GM20431 (cell line): ENCODE data around the gene KIAA0513.
"Not testable (repeated sequence)": the region's sequence is repeated elsewhere in the genome, so short reads cannot be mapped to it uniquely, and the experiment has no call there.

Experiments
- in situ Hi-C: fragments of 300-500 bp; cut with MseI, MboI; formaldehyde crosslinking; loops from one replicate; pipeline ENCODE4 v1.15.0; 2020; ENCODE audit warnings: low sequenced_read_pairs; ENCODE audit not compliant: unreplicated experiment

The KIAA0513 gene

GRCh38 chr16:85103114-85104079 lies 75.8 kb downstream of the KIAA0513 start:
- in situ Hi-C loops, result no loop called here

- in situ Hi-C loops, result no loop called here
Observed at GRCh38 chr16:85104147-85104546, 76.6 kb downstream of the KIAA0513 start.

DNA sequence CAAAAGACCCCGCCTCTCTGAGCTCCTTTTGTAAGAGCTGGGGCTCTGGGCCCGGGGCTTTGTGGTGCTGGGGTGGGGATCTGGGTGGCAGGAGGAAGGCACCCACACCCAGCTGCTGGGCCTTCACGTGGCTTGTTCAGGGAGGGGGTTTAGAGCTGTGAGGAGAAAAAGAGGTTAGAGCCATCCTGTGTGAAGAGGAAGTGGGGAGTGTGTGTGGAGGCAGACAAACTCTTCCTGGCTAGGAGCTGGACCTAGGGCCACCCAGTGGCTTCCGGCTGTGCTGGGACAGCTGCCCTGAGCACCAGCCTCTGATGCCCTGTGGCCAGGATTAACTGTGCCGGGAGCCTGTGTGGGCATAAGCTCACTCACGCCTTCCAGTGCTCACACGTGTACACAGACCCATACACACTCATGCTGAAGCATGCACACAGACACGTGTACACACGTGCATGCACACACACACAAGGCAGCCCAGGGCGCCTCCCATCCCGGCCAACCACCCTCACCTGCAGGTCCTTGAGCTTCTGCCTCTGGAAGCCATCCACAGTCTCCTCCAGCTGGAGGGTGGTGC lies 77.3 kb downstream of the KIAA0513 start:
- in situ Hi-C loops, result no loop called here

DNA sequence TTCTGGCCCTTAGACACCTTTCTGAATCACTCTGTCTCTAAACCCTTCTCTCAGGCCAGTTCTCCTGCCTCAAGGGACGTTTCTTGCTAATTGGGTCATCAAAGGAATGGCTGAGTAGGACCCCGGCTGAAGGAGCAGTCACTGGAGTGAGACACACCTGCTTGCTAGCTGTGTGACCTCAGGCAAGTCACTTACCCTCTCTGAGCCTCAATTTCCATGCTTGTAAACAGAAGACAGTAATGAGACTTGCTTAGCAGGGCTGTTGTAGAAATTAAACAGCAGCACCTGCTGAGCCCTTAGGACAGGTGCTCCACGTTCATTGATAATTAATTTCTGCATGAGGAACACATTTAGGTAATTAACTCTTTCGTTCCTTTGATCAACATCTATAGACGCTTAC lies 77.9 kb downstream of the KIAA0513 start:
- in situ Hi-C loops, result no loop called here

DNA sequence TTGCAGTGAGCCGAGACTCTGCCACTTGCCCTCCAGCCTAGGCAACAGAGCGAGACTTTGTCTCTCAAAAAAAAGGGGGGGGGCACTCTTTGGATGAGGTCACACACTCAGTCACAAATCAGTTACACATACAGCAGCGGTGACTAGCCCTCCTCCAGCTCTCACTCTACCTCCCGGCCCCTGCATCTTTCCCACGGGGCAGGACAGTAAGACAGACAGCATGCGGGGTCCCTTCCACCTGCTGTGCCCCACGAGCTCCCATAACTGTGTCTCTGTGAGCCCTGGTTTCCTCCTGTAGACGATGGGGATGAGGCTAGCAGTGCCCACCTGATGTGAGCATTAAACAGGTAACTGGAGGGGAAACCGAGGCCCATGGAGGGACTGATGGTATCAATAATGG lies 79.5 kb downstream of the KIAA0513 start:
- in situ Hi-C loops, result no loop called here

GRCh38 chr16:85107532-85107931 lies 79.9 kb downstream of the KIAA0513 start:
- in situ Hi-C loops, result no loop called here

GRCh38 chr16:85110105-85110504 lies 82.5 kb downstream of the KIAA0513 start:
- in situ Hi-C loops, result no loop called here

GRCh38 chr16:85111184-85111583 lies 83.6 kb downstream of the KIAA0513 start:
- in situ Hi-C loops, result no loop called here

DNA sequence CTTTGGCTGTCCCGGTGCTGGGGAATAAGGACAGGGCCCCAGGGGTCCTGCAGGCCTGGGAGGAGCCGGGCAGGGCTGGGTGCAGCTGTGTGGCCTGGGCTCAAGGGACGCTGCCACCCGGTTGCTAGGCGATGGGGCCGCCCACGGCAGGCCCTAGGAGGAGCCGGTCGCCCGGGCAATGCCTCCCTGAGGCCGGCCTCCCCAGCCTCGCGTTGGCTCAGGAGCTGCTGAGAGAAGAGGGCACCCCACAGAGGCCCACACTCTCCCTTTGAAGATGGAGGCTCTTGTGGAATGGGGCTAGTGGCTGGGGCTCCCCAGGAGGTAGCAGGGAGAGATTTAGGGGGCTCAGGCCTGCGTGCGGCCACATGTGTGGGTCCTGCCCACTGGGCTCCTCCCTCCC lies 84.8 kb downstream of the KIAA0513 start, which contains the start of gene CIBAR2:
Gene CIBAR2, minus strand, starts transcription at position 109 of the 400 bp plus-strand sequence. CDS start 120 bp downstream, outside the sequence.
- in situ Hi-C loops, result no loop called here

DNA sequence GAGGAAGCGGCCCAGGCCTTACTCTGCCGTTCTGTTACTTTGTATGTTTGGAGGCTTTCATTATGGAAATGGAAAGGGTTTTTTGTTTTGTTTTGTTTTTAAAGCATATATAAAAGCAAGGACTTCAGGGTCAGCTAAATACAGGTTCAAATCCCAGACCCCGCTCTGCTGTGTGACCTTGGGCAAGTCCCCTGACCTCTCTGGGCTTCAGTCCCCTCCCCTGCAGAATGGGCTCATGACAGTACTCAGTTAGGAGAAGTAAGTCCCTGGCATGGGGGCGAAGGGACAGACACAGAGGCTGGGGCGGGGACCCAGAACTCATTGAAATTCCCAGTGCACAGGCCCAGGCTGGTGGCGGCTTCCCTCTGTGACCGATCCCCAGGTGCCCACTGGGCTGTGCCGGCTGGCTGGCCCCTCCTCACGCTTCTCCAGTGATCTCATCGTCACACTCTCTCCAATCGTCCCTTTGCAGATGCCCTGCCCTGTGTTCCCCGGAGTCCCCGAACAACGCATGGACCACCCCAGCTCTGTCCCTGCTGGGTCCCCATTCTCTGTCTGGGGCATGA lies 85.7 kb downstream of the KIAA0513 start:
- in situ Hi-C loops, result no loop called here

DNA sequence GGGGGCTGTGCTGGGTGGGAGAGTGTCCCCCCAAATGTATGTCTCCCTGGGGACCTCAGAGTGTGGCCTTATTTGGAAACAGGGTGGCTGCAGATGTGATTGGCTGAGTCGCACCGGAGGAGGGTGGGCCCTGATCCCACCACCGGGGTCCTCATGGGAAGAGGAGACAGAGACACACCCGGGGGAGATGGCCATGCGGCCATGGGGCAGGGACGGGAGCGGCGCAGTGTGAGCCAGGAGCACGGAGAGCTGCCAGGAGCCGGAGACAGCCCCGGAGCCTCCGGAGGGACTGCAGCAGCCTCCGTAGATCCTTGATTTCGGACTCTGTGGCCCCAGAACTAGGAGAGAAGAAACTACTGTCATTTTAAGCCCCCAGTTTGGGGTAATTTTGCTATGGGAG lies 86.3 kb downstream of the KIAA0513 start:
- in situ Hi-C loops, result no loop called here

DNA sequence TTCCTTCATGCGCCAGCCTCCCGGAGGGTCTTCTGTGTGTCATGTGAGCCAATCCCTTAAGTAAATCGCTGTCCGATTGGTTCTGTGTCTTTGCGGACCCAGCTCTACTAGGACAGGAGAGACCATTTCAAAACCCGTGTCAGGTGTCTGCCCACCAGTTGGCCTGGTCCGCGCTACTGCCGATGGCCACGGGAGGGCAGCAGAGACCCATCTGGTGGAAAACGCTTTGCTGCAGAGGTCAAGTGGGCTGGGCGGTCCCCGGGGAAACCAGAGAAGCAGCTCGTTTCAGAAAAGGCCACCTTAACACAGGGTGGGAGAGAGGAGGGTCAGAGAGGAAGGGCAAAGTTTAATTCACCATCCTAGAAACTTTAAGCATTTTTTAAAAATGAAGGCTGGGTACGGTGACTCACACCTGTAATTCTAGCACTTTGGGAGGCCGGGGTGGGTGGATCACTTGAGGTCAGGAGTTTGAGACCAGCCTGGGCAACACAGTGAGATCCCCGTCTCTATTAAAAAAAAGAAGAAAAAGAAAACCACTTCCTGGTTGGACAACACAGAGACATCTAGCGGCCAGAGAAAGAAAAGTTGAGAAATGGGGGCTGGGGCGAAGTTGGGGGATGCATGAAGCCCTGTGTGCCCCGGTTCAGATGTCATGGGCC lies 87.4 kb downstream of the KIAA0513 start:
- in situ Hi-C loops, result no loop called here

DNA sequence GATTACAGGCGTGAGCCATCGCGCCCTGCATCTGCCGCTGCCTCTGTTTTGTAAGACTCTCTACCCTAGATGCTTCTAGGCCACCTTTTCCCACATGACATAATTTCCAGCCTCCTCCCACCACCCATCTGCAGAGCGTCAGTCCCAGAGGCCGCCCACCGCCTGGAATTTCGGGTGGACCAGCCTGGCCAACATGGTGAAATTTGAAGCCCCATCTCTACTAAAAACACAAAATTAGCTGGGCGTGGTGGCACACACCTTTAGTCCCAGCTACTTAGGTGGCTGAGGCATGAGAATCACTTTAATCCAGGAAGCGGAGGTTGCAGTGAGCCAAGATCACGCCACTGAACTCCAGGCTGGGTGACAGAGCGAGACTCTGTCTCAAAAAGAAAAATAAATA lies 89.8 kb downstream of the KIAA0513 start:
- in situ Hi-C loops, result no loop called here

DNA sequence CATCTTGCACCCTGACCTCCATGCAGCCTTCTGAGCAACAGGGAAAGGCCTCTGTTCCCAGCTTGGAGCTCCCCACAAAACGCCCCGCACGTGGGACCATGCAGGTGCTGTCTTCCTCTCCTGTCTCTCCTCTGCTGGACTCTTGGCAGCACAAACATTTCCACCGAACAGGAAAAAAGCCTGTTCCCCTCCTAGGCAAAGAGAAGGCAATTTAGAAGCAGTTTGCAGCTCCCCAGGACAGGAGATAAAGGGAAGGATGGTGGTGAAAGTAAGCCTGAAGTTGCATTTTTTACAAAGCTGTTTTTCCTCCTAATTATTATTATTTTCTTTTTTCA lies 92.4 kb downstream of the KIAA0513 start:
- in situ Hi-C loops, result no loop called here

GRCh38 chr16:85123441-85123840 lies 95.8 kb downstream of the KIAA0513 start:
- in situ Hi-C loops, result not testable (repeated sequence)

GRCh38 chr16:85123891-85124635 lies 96.5 kb downstream of the KIAA0513 start:
- in situ Hi-C loops, result no loop called here

GRCh38 chr16:85124636-85125346 lies 97.2 kb downstream of the KIAA0513 start:
- in situ Hi-C loops, result no loop called here

DNA sequence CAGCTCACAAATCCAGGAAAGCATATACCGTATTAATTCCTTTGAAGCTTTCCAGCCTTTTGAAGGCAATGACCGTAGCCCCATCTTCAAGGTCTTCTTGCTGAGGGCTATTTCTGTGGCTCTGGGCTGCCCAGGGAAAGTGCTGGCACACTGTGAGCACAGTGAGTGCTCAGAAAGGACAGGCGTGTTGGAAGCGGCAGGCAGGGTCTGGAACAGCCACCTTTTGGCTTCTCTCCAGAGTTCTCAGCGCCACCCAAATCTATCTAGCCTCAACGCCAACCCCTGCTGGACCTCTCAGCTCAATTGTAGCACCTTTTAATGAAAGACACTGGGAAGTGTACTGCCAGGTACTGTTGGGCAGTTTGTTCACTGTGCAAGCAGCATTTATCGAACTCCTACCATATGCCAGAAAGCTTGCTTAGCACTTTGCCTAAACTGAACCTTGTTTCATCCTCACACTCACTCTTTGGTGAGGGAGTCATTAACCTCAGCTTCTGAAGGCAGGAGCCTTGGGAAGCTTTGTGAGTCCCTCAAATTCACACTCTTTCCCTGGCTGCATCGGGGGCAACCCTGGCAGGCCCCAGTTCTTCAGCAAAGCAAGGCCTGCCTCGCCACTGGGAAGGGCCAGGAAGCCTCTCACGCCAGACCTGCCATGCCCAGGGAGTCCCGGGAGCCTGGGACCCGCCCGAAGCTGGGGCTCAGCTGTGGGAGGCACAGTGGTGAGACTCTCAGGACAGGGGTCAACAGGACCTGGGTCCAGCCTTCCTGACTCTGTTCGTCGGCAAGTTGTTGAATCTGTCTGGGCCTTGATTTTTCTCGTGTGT lies 98.2 kb downstream of the KIAA0513 start:
- in situ Hi-C loops, result no loop called here

DNA sequence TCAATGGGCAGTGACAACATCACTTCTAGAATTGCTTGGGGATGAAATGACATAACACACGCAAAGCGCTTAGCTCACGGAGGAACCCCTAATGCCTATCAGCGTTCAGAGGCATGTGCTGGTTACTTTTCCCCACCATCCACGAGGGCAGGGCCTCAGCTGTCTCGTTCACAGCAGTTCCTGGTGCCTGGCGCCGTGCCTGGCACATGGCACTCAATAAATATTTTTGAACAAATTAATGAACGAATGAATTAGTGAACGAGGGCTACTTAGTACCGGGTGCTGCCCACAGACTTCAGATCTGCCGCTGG lies 98.8 kb downstream of the KIAA0513 start:
- in situ Hi-C loops, result no loop called here
